Fibroblast of lung (primary cell): ENCODE data around the gene PSMC4. TPM values are rescaled to one million over a fixed set of nuclear protein-coding genes. Genes with fewer than 3 reads are reported as not detected.

Experiments used
- DNase-seq, 2 donors: peaks; one replicate each; pipeline versions ENCODE4 v3.0.0 to v3.0.0-alpha.2; 2010; ENCODE audit warnings: low read depth in 2 of 2
- H2AFZ ChIP-seq: 2 replicates; pipeline ENCODE4 v1.5.1; 2012; ENCODE audit warnings: low read length, control low read depth, inconsistent platforms
- H3K27ac ChIP-seq: 2 replicates; pipeline ENCODE4 v1.5.1; 2011; ENCODE audit warnings: low read length, control low read depth; ENCODE audit not compliant: insufficient read depth
- H3K27me3 ChIP-seq: 2 replicates; pipeline ENCODE4 v1.5.1; 2011; ENCODE audit warnings: mild to moderate bottlenecking, low read length; ENCODE audit not compliant: control insufficient read depth, insufficient read depth
- H3K36me3 ChIP-seq: 2 replicates; pipeline ENCODE4 v1.5.1; 2011; ENCODE audit warnings: low read length; ENCODE audit not compliant: control insufficient read depth, insufficient read depth
- H3K4me1 ChIP-seq: 2 replicates; pipeline ENCODE4 v1.5.1; 2011; ENCODE audit warnings: low read length; ENCODE audit not compliant: control insufficient read depth, insufficient read depth; ENCODE audit errors: extremely low read depth
- H3K4me2 ChIP-seq: 2 replicates; pipeline ENCODE4 v1.5.1; 2011; ENCODE audit warnings: low read length, control low read depth; ENCODE audit not compliant: insufficient read depth; ENCODE audit errors: extremely low read depth
- H3K4me3 ChIP-seq, 4 experiments: fragments of 200-600 bp in 1 of 4; sonication (generic) in 1 of 4; replicated peaks in 1 of 4; 2 replicates each; pipeline ENCODE4 v1.5.1; 2011 to 2016; ENCODE audit warnings: low read length in 4 of 4, low read depth in 3 of 4, mild to moderate bottlenecking in 3 of 4, control low read depth in 2 of 4, inconsistent platforms in 1 of 4, mixed read lengths in 1 of 4; ENCODE audit not compliant: insufficient read depth in 1 of 4; ENCODE audit errors: control extremely low read depth in 1 of 4
- H3K79me2 ChIP-seq: 2 replicates; pipeline ENCODE4 v1.5.1; 2012; ENCODE audit warnings: mild to moderate bottlenecking, low read length, inconsistent platforms; ENCODE audit not compliant: control insufficient read depth, insufficient read depth
- H3K9ac ChIP-seq: 2 replicates; pipeline ENCODE4 v1.5.1; 2011; ENCODE audit warnings: mild to moderate bottlenecking, low read length, control low read depth; ENCODE audit not compliant: insufficient read depth
- H3K9me3 ChIP-seq: 2 replicates; pipeline ENCODE4 v1.5.1; 2012; ENCODE audit warnings: low read depth, low read length; ENCODE audit not compliant: control insufficient read depth, insufficient read depth
- H4K20me1 ChIP-seq: 2 replicates; pipeline ENCODE4 v1.5.1; 2011; ENCODE audit warnings: low read length; ENCODE audit not compliant: control insufficient read depth, insufficient read depth; ENCODE audit errors: extremely low read depth
- EZH2 ChIP-seq: IDR thresholded peaks from 2 replicates; pipeline ENCODE4 v1.5.1; 2012; ENCODE audit warnings: low read length, control low read depth, mild to moderate bottlenecking; ENCODE audit errors: missing control alignments
- polyA plus RNA-seq, 2 donors: library from polyadenylated mRNA; depleted of rRNA in 1 of 2; stranded (reverse) in 1 of 2; unstranded in 1 of 2; fragments of >200 nt; gene quantifications; 2 replicates each; pipeline ENCODE4 v1.2.1, GENCODE V29; 2011 to 2012; ENCODE audit warnings: missing spikeins in 1 of 2
- total RNA-seq: library from RNA; depleted of rRNA; stranded (reverse); fragments of >200 nt; gene quantifications from 2 replicates; pipeline ENCODE4 v1.2.1, GENCODE V29; 2014
- TF ChIP-seq, protein P1 (sequence below), 2 donors: IDR thresholded peaks in 1 of 2; conservative IDR thresholded peaks in 1 of 2; 1 replicate in 1 of 2; 2 replicates in 1 of 2; pipeline ENCODE4 v1.5.1; 2011 to 2012; ENCODE audit warnings: low read length in 2 of 2, control low read depth in 1 of 2, inconsistent platforms in 1 of 2, low read depth in 1 of 2, mild to moderate bottlenecking in 1 of 2

PSMC4 gene
- total and polyA plus RNA-seq, 2 donors (not counting 1 experiment from before 2014, with no cell fraction given): 75.1 to 76.0 TPM

DNA sequence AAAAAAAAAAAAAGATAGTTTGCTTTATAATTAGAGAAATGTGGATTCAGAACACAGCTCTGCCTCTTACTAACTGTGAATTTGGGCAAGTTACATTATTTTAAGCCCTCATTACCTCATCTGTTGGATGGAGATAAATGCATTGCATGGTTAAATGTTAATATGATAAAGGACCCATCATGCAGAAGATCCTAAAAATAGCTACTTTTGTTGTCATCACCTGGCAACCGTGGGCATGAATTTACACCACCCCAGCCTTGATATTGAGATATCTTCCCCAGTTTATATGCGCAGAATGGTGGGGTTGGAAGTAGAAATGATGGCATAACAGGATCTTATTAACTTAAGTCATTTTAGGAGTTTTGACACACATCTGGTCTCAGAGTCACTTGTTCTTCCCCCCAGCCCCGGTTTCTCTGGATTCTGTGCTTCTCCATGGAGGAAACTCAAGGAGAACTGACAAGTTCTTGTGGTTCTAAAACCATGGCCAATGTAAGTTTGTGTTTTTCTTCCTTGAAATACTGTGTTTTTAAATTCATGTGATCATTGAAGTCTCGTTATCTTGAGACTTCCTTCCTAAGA is 34.8 kb downstream of the PSMC4 start:
- Histone ChIP-seq H3K4me1 (no peaks in the 10 kb centered on the region), H3K4me2 (no peak overlapping the region), H3K9ac (no peak overlapping the region), H4K20me1 (no peaks in the 10 kb centered on the region), H3K4me3 (no peak overlapping the region), H3K36me3 (peaks cover 3% of the 10 kb centered on the region), H2AFZ (no peak overlapping the region), H3K27ac (peak overlapping the region; percentile 70), H3K27me3 (no peaks in the 10 kb centered on the region), H3K79me2 (no peaks in the 10 kb centered on the region), H3K9me3 (no peaks in the 10 kb centered on the region)
- TF ChIP-seq, protein P1, sequence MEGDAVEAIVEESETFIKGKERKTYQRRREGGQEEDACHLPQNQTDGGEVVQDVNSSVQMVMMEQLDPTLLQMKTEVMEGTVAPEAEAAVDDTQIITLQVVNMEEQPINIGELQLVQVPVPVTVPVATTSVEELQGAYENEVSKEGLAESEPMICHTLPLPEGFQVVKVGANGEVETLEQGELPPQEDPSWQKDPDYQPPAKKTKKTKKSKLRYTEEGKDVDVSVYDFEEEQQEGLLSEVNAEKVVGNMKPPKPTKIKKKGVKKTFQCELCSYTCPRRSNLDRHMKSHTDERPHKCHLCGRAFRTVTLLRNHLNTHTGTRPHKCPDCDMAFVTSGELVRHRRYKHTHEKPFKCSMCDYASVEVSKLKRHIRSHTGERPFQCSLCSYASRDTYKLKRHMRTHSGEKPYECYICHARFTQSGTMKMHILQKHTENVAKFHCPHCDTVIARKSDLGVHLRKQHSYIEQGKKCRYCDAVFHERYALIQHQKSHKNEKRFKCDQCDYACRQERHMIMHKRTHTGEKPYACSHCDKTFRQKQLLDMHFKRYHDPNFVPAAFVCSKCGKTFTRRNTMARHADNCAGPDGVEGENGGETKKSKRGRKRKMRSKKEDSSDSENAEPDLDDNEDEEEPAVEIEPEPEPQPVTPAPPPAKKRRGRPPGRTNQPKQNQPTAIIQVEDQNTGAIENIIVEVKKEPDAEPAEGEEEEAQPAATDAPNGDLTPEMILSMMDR (conservative IDR thresholded peaks at IDR 0.05 in 1 of 2, IDR thresholded peaks at IDR 0.05 in 1 of 2; ENCODE audit: low read depth in 1 of 2, low read length in 2 of 2): no peak
- TF ChIP-seq EZH2: no peak
- DNase-seq: peak in 1 of 2 donors; percentile 9

DNA sequence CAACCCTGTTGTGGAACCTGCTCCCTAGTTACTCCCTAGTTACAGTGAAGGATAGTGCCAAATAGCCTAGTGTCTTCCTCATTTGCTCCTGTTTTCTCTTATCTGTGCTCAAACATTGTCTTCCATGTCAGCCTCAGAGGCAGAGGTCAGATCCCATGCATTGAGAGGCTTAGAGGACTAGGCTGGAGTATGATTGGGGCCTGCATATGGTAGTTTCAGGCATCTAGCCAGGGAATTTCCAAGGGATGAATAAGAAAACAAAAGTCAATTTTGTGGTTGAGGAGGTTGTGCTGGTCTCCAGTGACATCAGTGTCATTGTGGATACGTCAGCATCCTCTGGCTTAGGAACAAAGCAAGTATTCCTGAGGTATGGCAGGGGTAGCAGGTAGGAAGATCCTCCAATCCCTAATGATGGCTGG is 35.3 kb downstream of the PSMC4 start:
- Histone ChIP-seq H3K4me2 (no peak overlapping the region), H2AFZ (no peak overlapping the region), H3K4me3 (no peak overlapping the region), H3K9me3 (no peaks in the 10 kb centered on the region), H3K9ac (no peak overlapping the region), H3K36me3 (peaks cover 3% of the 10 kb centered on the region), H3K4me1 (no peaks in the 10 kb centered on the region), H3K27me3 (no peaks in the 10 kb centered on the region), H3K79me2 (no peaks in the 10 kb centered on the region), H4K20me1 (no peaks in the 10 kb centered on the region), H3K27ac (peak overlapping the region; percentile 70)
- TF ChIP-seq, protein P1 (conservative IDR thresholded peaks at IDR 0.05 in 1 of 2, IDR thresholded peaks at IDR 0.05 in 1 of 2; ENCODE audit: low read depth in 1 of 2, low read length in 2 of 2): no peak
- TF ChIP-seq EZH2: no peak
- DNase-seq: peak; percentile 72 to 87

DNA sequence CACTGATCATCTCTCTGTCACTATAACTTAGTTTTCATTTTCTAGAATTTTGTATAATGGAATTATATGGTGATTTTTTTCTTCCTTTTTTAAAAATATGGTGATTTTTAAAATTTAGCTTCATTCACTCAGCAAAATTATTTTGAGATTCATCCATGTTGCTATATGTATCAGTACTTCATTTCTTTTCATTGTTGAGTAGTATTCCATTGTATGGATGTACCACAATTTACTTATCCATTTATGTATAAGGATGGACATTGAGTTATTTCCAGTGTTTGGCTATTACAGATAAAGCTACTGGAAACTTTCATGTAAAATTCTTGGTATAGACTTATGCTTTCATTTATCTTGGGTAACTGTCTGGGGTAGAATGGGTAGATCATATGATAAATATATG is 38.7 kb downstream of the PSMC4 start:
- Histone ChIP-seq H3K27ac (no peak overlapping the region), H3K4me3 (no peak overlapping the region), H4K20me1 (no peaks in the 10 kb centered on the region), H2AFZ (no peak overlapping the region), H3K9ac (no peak overlapping the region), H3K4me2 (no peak overlapping the region), H3K27me3 (no peaks in the 10 kb centered on the region), H3K36me3 (peaks cover 3% of the 10 kb centered on the region), H3K9me3 (no peaks in the 10 kb centered on the region), H3K79me2 (no peaks in the 10 kb centered on the region), H3K4me1 (no peaks in the 10 kb centered on the region)
- no peak for DNase-seq
- TF ChIP-seq, protein P1 (conservative IDR thresholded peaks at IDR 0.05 in 1 of 2, IDR thresholded peaks at IDR 0.05 in 1 of 2; ENCODE audit: low read depth in 1 of 2, low read length in 2 of 2): no peak
- TF ChIP-seq EZH2: no peak
